A172 (cell line): ENCODE results near the gene NBPF1. TPM values are rescaled to one million over a fixed set of nuclear protein-coding genes. Genes with fewer than 3 reads are reported as not detected.
A peak's percentile ranks its signal among the peaks of the same experiment; 100 is the strongest.
"Not testable (repeated sequence)": the region's sequence is repeated elsewhere in the genome, so short reads cannot be mapped to it uniquely, and the experiment has no call there.

Source experiments
- DNase-seq: peaks from one replicate; pipeline ENCODE4 v3.0.0-alpha.2; 2015; ENCODE audit warnings: low spot score
- total RNA-seq: library from RNA; depleted of rRNA; stranded (reverse); fragments of >200 nt; shearing (Covaris generic); gene quantifications from 2 replicates; pipeline ENCODE4 v1.2.3, GENCODE V29; 2014

The NBPF1 gene
- total RNA-seq, 1 experiment from 2014 or later: 19.8 TPM

GRCh38 chr1:16623337-16623736, 10.0 kb upstream of the NBPF1 start:
- peak; percentile 75 for DNase-seq

GRCh38 chr1:16621681-16622315, 8.4 kb upstream of the NBPF1 start:
- not testable (repeated sequence) for DNase-seq

- DNase-seq: no peak
Observed at GRCh38 chr1:16621300-16621658, 7.9 kb upstream of the NBPF1 start.

- DNase-seq: not testable (repeated sequence)
Observed at GRCh38 chr1:16619803-16620501, 6.6 kb upstream of the NBPF1 start.

- DNase-seq: no peak
Observed at GRCh38 chr1:16618719-16619118, 5.4 kb upstream of the NBPF1 start.

GRCh38 chr1:16617778-16618580, 4.6 kb upstream of the NBPF1 start:
- no peak for DNase-seq

GRCh38 chr1:16617114-16617631, 3.8 kb upstream of the NBPF1 start:
- no peak for DNase-seq

GRCh38 chr1:16615253-16616252, 2.2 kb upstream of the NBPF1 start:
- no peak for DNase-seq

GRCh38 chr1:16614361-16615252, 1.2 kb upstream of the NBPF1 start:
- no peak for DNase-seq

GRCh38 chr1:16612332-16613172, 812 bp downstream of the NBPF1 start:
- peak; percentile 65 for DNase-seq

- DNase-seq: not testable (repeated sequence)
Observed at GRCh38 chr1:16611981-16612331, 1.4 kb downstream of the NBPF1 start.

- DNase-seq: not testable (repeated sequence)
Observed at GRCh38 chr1:16611164-16611563, 2.2 kb downstream of the NBPF1 start.

- not testable (repeated sequence) for DNase-seq
Observed at GRCh38 chr1:16610553-16610952, 2.8 kb downstream of the NBPF1 start.

- not testable (repeated sequence) for DNase-seq
Observed at GRCh38 chr1:16609761-16610160, 3.6 kb downstream of the NBPF1 start.

- DNase-seq: no peak
Observed at GRCh38 chr1:16608838-16609560, 4.4 kb downstream of the NBPF1 start.

GRCh38 chr1:16607853-16608815, 5.2 kb downstream of the NBPF1 start:
- DNase-seq: not testable (repeated sequence)

GRCh38 chr1:16607433-16607851, 5.9 kb downstream of the NBPF1 start:
- no peak for DNase-seq
